ENCODE data around the gene SERPINB1.

Gene SERPINB1

GRCh38 chr6:2784061-2784460, 57.6 kb downstream of the SERPINB1 start:
- Histone ChIP-seq H3K4me2 (ENCODE audit: low read length) (no peak overlapping the region), H3K4me3 (ENCODE audit: low read length) (no peak overlapping the region), H3K4me1 (ENCODE audit: control insufficient read depth, low read length) (no peaks in the 10 kb centered on the region), H3K27me3 (ENCODE audit: control insufficient read depth, low read length) (no peaks in the 10 kb centered on the region), H3K9me2 (replicated peaks; ENCODE audit: control insufficient read depth, low read length) (no peaks in the 10 kb centered on the region), H4K20me1 (ENCODE audit: control insufficient read depth, insufficient read depth, low read depth, low read length) (peaks cover 9% of the 10 kb centered on the region; the same call in 1 of the 2 replicates), H3K27ac (ENCODE audit: low read depth, low read length) (no peak overlapping the region), H3K36me3 (ENCODE audit: control insufficient read depth, low read length) (peaks cover 80% of the 10 kb centered on the region), H3K79me2 (ENCODE audit: control insufficient read depth, low read length) (peaks cover 69% of the 10 kb centered on the region), H3K9me3 (ENCODE audit: control insufficient read depth, insufficient read depth, low read length) (no peaks in the 10 kb centered on the region), H3F3A (ENCODE audit: control insufficient read depth, insufficient read depth) (no peaks in the 10 kb centered on the region)
- no peak for TF ChIP-seq CTCF (IDR thresholded peaks at IDR 0.05; ENCODE audit: low read depth, low read length, poor library complexity, severe bottlenecking)
- TF ChIP-seq EZH2phosphoT487 (IDR thresholded peaks at IDR 0.05; ENCODE audit: borderline replicate concordance, low read length) = no peak

DNA sequence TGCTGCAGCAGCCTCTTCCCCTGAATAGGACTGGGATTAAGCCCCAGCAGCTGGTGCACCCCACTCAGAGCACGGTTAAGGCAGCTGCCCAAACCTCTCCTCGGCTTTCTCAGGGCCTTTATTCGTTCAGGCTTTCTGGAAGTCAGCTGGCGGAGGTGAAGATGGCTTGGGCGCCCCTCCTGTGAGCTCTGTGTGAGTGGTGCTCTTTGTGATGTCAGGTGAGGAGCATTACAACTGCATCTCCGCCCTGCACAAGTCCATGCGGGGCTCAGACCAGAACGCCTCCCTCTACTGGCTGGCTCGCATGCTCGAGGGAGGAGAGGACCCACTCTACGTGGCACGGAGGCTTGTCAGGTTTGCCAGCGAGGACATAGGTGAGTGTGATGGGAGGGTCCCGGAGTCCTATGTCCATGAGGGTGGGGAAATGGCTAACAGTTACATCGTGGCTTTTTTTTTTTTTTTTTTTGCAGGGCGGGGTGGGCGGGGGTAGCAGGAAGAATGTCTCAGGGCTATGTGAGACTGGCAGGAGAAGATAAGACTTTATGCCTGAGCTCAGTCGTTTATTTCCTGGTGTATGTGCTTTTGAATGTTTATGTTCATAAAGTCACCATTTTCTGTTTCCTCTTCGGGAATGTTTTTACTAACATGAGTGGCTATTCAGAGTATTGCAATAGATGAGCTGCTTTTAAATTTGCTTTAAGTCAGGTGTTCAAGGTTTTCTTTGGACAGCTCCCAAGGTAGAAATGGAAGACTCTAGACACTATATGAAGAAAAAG, 58.3 kb downstream of the SERPINB1 start:
- Histone ChIP-seq H3K36me3 (ENCODE audit: control insufficient read depth, low read length) (peaks cover 85% of the 10 kb centered on the region), H4K20me1 (ENCODE audit: control insufficient read depth, insufficient read depth, low read depth, low read length) (peaks cover 8% of the 10 kb centered on the region; the same call in 1 of the 2 replicates), H3F3A (ENCODE audit: control insufficient read depth, insufficient read depth) (no peaks in the 10 kb centered on the region), H3K79me2 (ENCODE audit: control insufficient read depth, low read length) (peaks cover 76% of the 10 kb centered on the region), H3K4me2 (ENCODE audit: low read length) (no peak overlapping the region), H3K4me1 (ENCODE audit: control insufficient read depth, low read length) (no peaks in the 10 kb centered on the region), H3K27ac (ENCODE audit: low read depth, low read length) (no peak overlapping the region), H3K27me3 (ENCODE audit: control insufficient read depth, low read length) (no peaks in the 10 kb centered on the region), H3K9me3 (ENCODE audit: control insufficient read depth, insufficient read depth, low read length) (no peaks in the 10 kb centered on the region), H3K4me3 (ENCODE audit: low read length) (no peak overlapping the region), H3K9me2 (replicated peaks; ENCODE audit: control insufficient read depth, low read length) (no peaks in the 10 kb centered on the region)
- no peak for TF ChIP-seq EZH2phosphoT487 (IDR thresholded peaks at IDR 0.05; ENCODE audit: borderline replicate concordance, low read length)
- TF ChIP-seq CTCF (IDR thresholded peaks at IDR 0.05; ENCODE audit: low read depth, low read length, poor library complexity, severe bottlenecking) = no peak

- Histone ChIP-seq H3K27me3 (ENCODE audit: control insufficient read depth, low read length) (no peaks in the 10 kb centered on the region), H3K27ac (ENCODE audit: low read depth, low read length) (no peak overlapping the region), H3F3A (ENCODE audit: control insufficient read depth, insufficient read depth) (no peaks in the 10 kb centered on the region), H3K36me3 (ENCODE audit: control insufficient read depth, low read length) (peaks cover 89% of the 10 kb centered on the region), H3K4me3 (ENCODE audit: low read length) (no peak overlapping the region), H3K4me1 (ENCODE audit: control insufficient read depth, low read length) (no peaks in the 10 kb centered on the region), H4K20me1 (ENCODE audit: control insufficient read depth, insufficient read depth, low read depth, low read length) (peaks cover 9% of the 10 kb centered on the region; the same call in 1 of the 2 replicates), H3K9me2 (replicated peaks; ENCODE audit: control insufficient read depth, low read length) (no peaks in the 10 kb centered on the region), H3K9me3 (ENCODE audit: control insufficient read depth, insufficient read depth, low read length) (no peaks in the 10 kb centered on the region), H3K4me2 (ENCODE audit: low read length) (no peak overlapping the region), H3K79me2 (ENCODE audit: control insufficient read depth, low read length) (peaks cover 81% of the 10 kb centered on the region)
- TF ChIP-seq EZH2phosphoT487 (IDR thresholded peaks at IDR 0.05; ENCODE audit: borderline replicate concordance, low read length) = no peak
- TF ChIP-seq CTCF (IDR thresholded peaks at IDR 0.05; ENCODE audit: low read depth, low read length, poor library complexity, severe bottlenecking) = no peak
Observed at GRCh38 chr6:2782825-2783187, 58.9 kb downstream of the SERPINB1 start.

All from DOHH2 (cell line).